Nephron progenitor cell (in vitro differentiated cells): Measurements from ENCODE around the gene TMTC2.
"Not testable (repeated sequence)": the region's sequence is repeated elsewhere in the genome, so short reads cannot be mapped to it uniquely, and the experiment has no call there.

Source experiments
- DNase-seq: peaks from one replicate; pipeline ENCODE4 v3.0.0; 2021
- H3K27ac Mint-ChIP-seq: 2 replicates; pipeline ENCODE4 v1.8.0; 2021; ENCODE audit warnings: mild to moderate bottlenecking, moderate library complexity, mixed read lengths
- H3K27me3 Mint-ChIP-seq: 2 replicates; pipeline ENCODE4 v1.8.0; 2021; ENCODE audit warnings: mild to moderate bottlenecking, low read depth, mixed read lengths; ENCODE audit not compliant: poor library complexity
- H3K36me3 Mint-ChIP-seq: 2 replicates; pipeline ENCODE4 v1.8.0; 2021; ENCODE audit warnings: low read depth, mixed read lengths
- H3K4me1 Mint-ChIP-seq: 2 replicates; pipeline ENCODE4 v1.8.0; 2021; ENCODE audit warnings: mixed read lengths
- H3K4me3 Mint-ChIP-seq: 2 replicates; pipeline ENCODE4 v1.8.0; 2021; ENCODE audit warnings: mild to moderate bottlenecking, moderate library complexity, mixed read lengths
- H3K9me3 Mint-ChIP-seq: 2 replicates; pipeline ENCODE4 v1.8.0; 2021; ENCODE audit warnings: mild to moderate bottlenecking, moderate library complexity, mixed read lengths
- TF ChIP-seq, protein P1 (sequence below): fragments of 200-600 bp; sonication (generic); IDR thresholded peaks from 2 replicates; pipeline ENCODE4 v1.5.0; 2021; ENCODE audit warnings: antibody characterized with exemption

The TMTC2 gene

DNA sequence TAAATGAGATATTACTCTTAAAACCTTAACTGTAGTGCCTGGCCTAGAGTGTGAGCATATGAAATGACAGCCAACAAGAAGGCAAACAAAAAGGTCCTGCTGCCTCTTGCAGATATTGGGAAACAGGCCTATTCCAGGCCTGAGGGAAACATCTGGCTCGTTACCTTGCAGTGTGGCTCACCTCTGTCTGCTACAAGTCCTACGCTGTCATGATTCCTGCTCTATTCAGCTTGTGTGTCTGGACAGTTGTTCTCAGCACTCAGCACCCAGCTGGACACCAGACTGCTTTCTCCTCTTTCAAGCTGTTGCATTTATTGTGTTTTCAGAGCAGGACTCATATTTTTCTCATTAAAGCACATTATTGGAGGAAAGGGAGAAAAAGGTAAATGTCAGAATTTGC is 113.5 kb downstream of the TMTC2 start:
- Mint-ChIP-seq H3K4me1 (peaks cover 4% of the 10 kb centered on the region), H3K4me3 (no peak overlapping the region)

DNA sequence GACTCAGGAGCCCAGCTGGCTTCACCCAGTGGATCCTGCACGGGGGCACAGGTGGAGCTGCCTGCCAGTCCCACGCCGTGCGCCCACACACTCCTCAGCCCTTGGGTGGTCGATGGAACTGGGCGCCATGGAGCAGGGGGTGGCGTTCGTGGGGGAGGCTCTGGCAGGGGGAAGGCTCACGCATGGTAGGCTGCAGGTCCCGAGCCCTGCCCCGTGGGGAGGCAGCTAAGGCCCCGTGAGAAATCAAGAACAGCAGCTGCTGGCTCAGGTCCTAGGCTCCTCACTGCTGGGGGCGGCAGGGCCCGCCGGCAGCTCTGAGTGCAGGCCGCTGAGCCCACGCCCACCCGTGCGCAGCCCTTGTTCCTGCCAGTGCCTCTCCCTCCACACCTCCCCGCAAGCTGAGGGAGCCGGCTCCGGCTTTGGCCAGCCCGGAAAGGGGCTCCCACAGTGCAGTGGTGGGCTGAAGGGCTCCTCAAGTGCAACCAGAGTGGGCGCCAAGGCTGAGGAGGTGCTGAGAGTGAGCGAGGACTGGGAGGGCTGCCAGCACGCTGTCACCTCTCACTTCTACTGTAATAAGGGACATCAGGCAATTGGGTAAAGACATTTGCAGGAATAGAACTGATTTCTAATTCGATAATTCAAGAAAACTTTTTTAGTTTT is 115.4 kb downstream of the TMTC2 start:
- DNase-seq: no peak
- H3K4me1 Mint-ChIP-seq: peaks cover 5% of the 10 kb centered on the region
- peaks cover 42% of the 10 kb centered on the region for H3K36me3 Mint-ChIP-seq
- TF ChIP-seq, protein P1, sequence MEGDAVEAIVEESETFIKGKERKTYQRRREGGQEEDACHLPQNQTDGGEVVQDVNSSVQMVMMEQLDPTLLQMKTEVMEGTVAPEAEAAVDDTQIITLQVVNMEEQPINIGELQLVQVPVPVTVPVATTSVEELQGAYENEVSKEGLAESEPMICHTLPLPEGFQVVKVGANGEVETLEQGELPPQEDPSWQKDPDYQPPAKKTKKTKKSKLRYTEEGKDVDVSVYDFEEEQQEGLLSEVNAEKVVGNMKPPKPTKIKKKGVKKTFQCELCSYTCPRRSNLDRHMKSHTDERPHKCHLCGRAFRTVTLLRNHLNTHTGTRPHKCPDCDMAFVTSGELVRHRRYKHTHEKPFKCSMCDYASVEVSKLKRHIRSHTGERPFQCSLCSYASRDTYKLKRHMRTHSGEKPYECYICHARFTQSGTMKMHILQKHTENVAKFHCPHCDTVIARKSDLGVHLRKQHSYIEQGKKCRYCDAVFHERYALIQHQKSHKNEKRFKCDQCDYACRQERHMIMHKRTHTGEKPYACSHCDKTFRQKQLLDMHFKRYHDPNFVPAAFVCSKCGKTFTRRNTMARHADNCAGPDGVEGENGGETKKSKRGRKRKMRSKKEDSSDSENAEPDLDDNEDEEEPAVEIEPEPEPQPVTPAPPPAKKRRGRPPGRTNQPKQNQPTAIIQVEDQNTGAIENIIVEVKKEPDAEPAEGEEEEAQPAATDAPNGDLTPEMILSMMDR: no peak
- H3K9me3 Mint-ChIP-seq: peaks cover 9% of the 10 kb centered on the region
- H3K27me3 Mint-ChIP-seq: no peaks in the 10 kb centered on the region
- no peak overlapping the region for H3K27ac Mint-ChIP-seq
- no peak overlapping the region for H3K4me3 Mint-ChIP-seq

More for the DNA sequence above, 113.5 kb downstream of the TMTC2 start:
- DNase-seq: no peak
- Mint-ChIP-seq H3K27me3 (no peaks in the 10 kb centered on the region), H3K9me3 (peaks cover 9% of the 10 kb centered on the region), H3K27ac (no peak overlapping the region), H3K36me3 (peaks cover 39% of the 10 kb centered on the region)
- TF ChIP-seq, protein P1: no peak

DNA sequence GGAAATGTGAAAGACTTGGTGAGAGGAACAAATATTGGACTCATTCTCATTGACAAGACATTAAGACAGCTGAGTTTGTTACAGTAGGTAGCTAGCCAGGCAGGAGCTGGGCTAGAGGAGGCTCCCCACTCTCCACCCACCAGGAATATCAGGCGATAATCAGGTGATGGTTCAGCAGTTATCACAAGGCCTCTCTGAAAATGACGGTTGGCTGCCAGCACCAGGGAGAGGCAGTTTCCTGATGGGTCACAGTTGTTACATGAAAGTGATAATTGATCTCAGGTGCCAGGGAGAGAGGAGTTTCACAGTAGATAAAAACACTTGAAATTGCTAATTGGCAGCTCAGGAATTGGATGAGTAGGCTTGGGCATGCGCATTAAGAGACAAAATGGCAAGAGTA is 116.5 kb downstream of the TMTC2 start:
- TF ChIP-seq, protein P1: no peak
- H3K27ac Mint-ChIP-seq: no peak overlapping the region

DNA sequence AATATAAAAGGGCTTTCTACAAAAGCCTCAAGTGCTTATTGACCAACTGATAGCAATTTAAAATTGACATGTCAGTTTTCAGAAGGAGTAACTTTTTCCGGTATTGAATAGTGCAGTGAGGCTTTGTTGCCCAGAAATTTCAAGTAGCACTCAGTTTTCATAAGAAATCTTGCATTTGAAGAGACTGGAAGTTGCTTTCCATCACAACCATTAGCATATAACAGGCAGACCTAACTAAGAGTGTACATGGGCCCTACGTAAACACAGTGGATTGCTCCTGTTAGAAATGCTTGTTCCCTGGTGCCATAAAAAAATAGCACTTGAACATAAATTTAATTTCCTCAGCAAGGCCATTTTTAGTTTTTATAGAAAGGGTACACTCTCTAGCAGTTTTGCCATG is 117.9 kb downstream of the TMTC2 start:
- no peak overlapping the region for H3K4me3 Mint-ChIP-seq
- H3K27ac Mint-ChIP-seq: no peak overlapping the region
- H3K9me3 Mint-ChIP-seq: peaks cover 9% of the 10 kb centered on the region
- TF ChIP-seq, protein P1: no peak
- DNase-seq: no peak
- no peaks in the 10 kb centered on the region for H3K27me3 Mint-ChIP-seq
- peaks cover 30% of the 10 kb centered on the region for H3K36me3 Mint-ChIP-seq
- H3K4me1 Mint-ChIP-seq: peaks cover 12% of the 10 kb centered on the region

More for the DNA sequence above, 116.5 kb downstream of the TMTC2 start:
- H3K27me3 Mint-ChIP-seq: no peaks in the 10 kb centered on the region
- H3K36me3 Mint-ChIP-seq: peaks cover 37% of the 10 kb centered on the region
- H3K4me1 Mint-ChIP-seq: peaks cover 12% of the 10 kb centered on the region
- no peak for DNase-seq
- no peak overlapping the region for H3K4me3 Mint-ChIP-seq
- peaks cover 9% of the 10 kb centered on the region for H3K9me3 Mint-ChIP-seq

DNA sequence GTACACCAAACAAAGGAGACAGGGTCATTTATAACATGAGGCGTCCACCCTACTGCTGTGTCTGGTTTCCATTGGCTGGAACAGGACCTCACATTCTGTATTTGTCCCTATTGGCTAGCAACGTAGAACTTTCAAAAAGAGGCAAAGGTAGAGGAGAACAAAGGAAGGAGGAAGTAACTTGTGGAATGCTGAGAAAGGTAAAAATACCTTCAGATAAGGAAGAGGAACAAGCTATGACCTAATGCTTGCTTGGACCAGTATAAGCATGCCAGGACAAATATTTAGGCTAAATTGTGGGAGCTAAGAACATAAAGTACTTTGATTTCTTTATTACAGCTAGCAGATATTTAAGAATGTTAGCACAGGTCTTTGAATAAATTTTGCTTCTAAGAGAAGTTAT is 118.3 kb downstream of the TMTC2 start:
- not testable (repeated sequence) for H3K4me3 Mint-ChIP-seq, H3K27me3 Mint-ChIP-seq, H3K27ac Mint-ChIP-seq, DNase-seq, H3K9me3 Mint-ChIP-seq
- H3K4me1 Mint-ChIP-seq: peaks cover 12% of the 10 kb centered on the region
- H3K36me3 Mint-ChIP-seq: peaks cover 28% of the 10 kb centered on the region

DNA sequence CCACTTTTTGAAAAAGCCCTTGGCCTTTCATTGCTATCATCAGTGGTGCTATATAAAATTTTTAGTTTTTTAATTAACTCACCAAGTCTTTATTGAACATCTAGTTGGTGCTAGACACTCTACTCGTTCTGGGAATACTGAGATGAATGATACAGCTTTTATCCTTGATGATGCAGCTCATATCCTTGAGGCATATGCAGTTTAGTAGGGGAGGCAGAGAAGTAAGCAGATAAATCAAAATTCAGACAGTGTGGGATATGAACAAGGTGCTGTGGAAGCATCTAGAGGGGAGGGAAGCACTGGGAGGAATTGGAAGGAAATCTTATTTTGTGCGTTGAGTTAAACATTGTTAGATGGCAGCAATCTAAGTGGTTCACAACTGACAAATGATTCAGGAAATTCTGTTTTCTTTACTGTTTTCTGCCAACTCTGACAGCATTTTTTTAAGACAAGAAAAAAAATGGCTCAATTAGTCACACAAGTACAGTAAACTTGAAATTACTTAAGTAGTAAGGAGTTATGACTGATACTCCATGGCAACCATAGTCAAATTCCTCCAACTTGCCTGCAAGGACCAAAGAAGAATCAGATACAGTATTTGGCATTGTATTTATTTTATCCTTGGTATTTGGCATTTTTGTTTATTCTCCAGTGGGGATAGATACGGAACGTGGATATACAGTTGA is 119.2 kb downstream of the TMTC2 start:
- TF ChIP-seq, protein P1: no peak
- DNase-seq: no peak
- Mint-ChIP-seq H3K9me3 (peaks cover 6% of the 10 kb centered on the region), H3K4me1 (peaks cover 12% of the 10 kb centered on the region), H3K36me3 (peaks cover 25% of the 10 kb centered on the region), H3K27ac (no peak overlapping the region), H3K27me3 (no peaks in the 10 kb centered on the region), H3K4me3 (no peak overlapping the region)
